Activated naive CD8-positive, alpha-beta T cell (primary cell): ENCODE results near the gene ARL11.
A peak's percentile ranks its signal among the peaks of the same experiment; 100 is the strongest.

ENCODE experiments used
- H3K27ac Mint-ChIP-seq: one replicate; pipeline ENCODE4 v1.8.0; 2021; ENCODE audit warnings: mixed read lengths
- H3K27me3 Mint-ChIP-seq: one replicate; pipeline ENCODE4 v1.8.0; 2021; ENCODE audit warnings: mixed read lengths
- H3K36me3 Mint-ChIP-seq: one replicate; pipeline ENCODE4 v1.8.0; 2021; ENCODE audit warnings: mixed read lengths
- H3K4me1 Mint-ChIP-seq: one replicate; pipeline ENCODE4 v1.8.0; 2021; ENCODE audit warnings: low read depth, mixed read lengths
- H3K4me3 Mint-ChIP-seq: one replicate; pipeline ENCODE4 v1.8.0; 2021; ENCODE audit warnings: mild to moderate bottlenecking, mixed read lengths
- H3K9me3 Mint-ChIP-seq: one replicate; pipeline ENCODE4 v1.8.0; 2021; ENCODE audit warnings: low read depth, mixed read lengths

Gene ARL11

DNA sequence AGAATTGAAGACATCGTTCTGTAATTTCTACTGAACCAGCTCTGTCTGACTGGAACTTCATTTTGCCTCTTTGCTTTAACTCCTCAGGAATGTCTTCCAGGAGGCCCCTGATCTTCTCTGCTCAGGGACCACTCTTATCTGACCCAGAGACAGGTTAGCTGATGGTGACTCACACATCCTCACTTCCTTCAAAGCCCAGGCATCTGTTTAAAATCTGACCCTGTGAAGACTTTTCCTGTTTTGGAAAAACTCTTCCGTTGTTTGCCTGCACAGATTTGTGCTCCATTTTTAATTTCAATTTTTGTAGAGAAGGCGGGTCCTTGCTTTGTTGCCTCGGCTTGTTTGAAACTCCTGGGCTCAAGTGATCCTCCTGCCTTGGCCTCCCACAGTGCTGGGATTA is 1.6 kb downstream of the ARL11 start:
- Mint-ChIP-seq H3K4me3 (no peak overlapping the region), H3K9me3 (no peaks in the 10 kb centered on the region), H3K36me3 (no peaks in the 10 kb centered on the region), H3K27me3 (no peaks in the 10 kb centered on the region), H3K4me1 (peaks cover 17% of the 10 kb centered on the region), H3K27ac (no peak overlapping the region)

GRCh38 chr13:49630580-49630979 is 2.3 kb downstream of the ARL11 start:
- Mint-ChIP-seq H3K4me3 (no peak overlapping the region), H3K27ac (no peak overlapping the region), H3K4me1 (peaks cover 22% of the 10 kb centered on the region), H3K27me3 (no peaks in the 10 kb centered on the region), H3K9me3 (no peaks in the 10 kb centered on the region), H3K36me3 (no peaks in the 10 kb centered on the region)

DNA sequence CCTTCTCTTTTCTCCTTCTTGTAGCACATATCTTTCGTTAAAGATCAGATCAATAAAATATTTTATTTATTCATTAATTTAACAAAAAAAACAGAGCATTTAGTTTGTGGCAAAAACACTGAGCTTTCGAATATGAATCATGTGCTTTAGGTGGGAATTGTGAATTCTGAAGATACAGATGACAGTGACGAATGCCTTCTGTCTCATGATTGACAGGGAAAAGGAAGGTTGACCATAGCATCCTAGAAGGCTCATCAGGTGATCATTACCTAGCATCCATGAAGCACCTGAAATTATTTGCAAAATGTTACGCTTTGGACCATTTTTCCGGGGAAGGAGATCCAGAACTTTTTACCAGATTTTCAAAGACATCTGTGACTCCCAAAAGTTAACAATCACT is 3.8 kb downstream of the ARL11 start:
- Mint-ChIP-seq H3K27me3 (no peaks in the 10 kb centered on the region), H3K4me3 (no peak overlapping the region), H3K9me3 (no peaks in the 10 kb centered on the region), H3K4me1 (peaks cover 26% of the 10 kb centered on the region), H3K36me3 (no peaks in the 10 kb centered on the region), H3K27ac (no peak overlapping the region)

- Mint-ChIP-seq H3K36me3 (no peaks in the 10 kb centered on the region), H3K4me3 (no peak overlapping the region), H3K27ac (no peak overlapping the region), H3K4me1 (peaks cover 18% of the 10 kb centered on the region), H3K9me3 (no peaks in the 10 kb centered on the region), H3K27me3 (no peaks in the 10 kb centered on the region)
Observed at GRCh38 chr13:49633710-49634109, 5.4 kb downstream of the ARL11 start.

- peak overlapping the region; percentile 4 for H3K27ac Mint-ChIP-seq
Observed at GRCh38 chr13:49635599-49636433, 7.5 kb downstream of the ARL11 start.

DNA sequence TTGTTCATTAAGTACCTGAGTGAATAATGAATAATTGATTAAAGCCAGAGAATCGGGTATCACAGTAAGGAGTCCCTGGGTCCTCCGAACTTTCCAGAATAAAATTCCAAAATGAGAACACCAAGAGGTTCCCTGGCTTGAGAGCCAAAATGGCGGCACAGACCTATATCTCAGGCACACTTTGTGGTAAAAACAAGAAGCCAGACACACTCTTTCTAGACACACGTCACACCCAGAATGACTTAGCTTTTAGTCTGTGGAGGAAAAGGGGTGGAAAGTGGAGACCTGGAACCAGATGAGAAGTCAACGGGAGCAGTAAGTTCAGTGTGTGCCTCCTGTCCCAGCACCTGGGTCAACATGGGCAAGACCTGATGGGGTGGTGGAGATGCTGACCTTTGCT is 8.4 kb downstream of the ARL11 start:
- H3K27me3 Mint-ChIP-seq = no peaks in the 10 kb centered on the region
- no peaks in the 10 kb centered on the region for H3K36me3 Mint-ChIP-seq
- no peak overlapping the region for H3K27ac Mint-ChIP-seq
- peak overlapping the region; percentile 30 for H3K4me3 Mint-ChIP-seq
- no peaks in the 10 kb centered on the region for H3K9me3 Mint-ChIP-seq
- peaks cover 12% of the 10 kb centered on the region for H3K4me1 Mint-ChIP-seq

More at GRCh38 chr13:49635599-49636433, 7.5 kb downstream of the ARL11 start:
- H3K27me3 Mint-ChIP-seq = no peaks in the 10 kb centered on the region
- no peaks in the 10 kb centered on the region for H3K36me3 Mint-ChIP-seq
- H3K4me3 Mint-ChIP-seq = peak overlapping the region; percentile 76
- peaks cover 12% of the 10 kb centered on the region for H3K4me1 Mint-ChIP-seq
- H3K9me3 Mint-ChIP-seq = no peaks in the 10 kb centered on the region

DNA sequence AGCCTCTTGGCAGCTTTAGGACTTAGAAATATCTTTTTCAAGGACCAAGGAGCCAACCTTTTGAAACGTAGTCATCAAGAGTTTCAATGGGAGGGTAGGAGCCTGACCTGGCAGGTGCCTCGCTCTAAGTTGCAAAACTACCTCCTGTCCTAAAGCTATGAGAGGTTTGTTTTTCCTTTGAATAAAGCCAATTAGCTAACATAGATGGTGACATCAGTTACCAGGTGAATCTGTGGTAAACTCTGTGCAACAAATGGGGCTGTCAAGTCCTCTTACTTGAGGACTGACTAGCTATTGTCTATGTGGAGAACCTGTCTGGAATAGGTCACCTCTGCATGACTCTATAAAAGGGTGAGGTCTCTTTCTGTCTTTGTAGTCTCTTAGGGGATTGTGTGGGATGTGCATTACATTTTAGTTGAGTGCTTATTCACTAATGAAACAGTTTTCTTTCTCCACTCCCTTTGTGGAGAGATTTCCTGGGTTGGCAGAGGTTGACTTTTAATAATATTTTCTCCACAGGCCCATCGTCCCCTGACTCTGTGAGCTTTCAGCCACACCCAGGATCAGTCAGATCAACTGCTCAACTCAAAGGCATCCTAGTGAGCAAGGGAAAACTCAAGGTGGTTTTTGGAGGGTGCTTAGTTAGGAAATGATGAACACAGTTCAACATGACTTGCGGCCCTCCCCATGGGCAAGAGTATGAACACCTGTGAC is 9.9 kb downstream of the ARL11 start:
- H3K9me3 Mint-ChIP-seq = no peaks in the 10 kb centered on the region
- H3K4me1 Mint-ChIP-seq = peaks cover 14% of the 10 kb centered on the region
- H3K27me3 Mint-ChIP-seq = no peaks in the 10 kb centered on the region
- H3K36me3 Mint-ChIP-seq = no peaks in the 10 kb centered on the region
- no peak overlapping the region for H3K4me3 Mint-ChIP-seq
- H3K27ac Mint-ChIP-seq = no peak overlapping the region

DNA sequence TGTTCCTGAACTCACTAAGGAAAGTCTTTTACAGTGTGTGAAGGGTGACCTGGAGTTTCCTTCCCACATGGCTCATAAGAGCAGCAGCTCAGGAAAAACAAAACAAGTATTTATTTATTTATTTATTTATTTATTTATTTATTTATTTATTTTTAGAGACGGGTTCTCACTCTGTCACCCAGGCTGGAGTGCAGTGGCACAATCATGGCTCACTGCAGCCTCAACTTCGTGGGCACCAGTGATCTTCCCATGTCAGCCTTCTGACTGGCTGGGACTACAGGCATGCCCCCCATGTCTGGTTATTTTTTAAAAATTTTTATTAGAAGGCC is 10.4 kb downstream of the ARL11 start:
- H3K27me3 Mint-ChIP-seq = no peaks in the 10 kb centered on the region
- peaks cover 14% of the 10 kb centered on the region for H3K4me1 Mint-ChIP-seq
- no peaks in the 10 kb centered on the region for H3K9me3 Mint-ChIP-seq
- H3K36me3 Mint-ChIP-seq = no peaks in the 10 kb centered on the region
- H3K4me3 Mint-ChIP-seq = no peak overlapping the region
- H3K27ac Mint-ChIP-seq = no peak overlapping the region

DNA sequence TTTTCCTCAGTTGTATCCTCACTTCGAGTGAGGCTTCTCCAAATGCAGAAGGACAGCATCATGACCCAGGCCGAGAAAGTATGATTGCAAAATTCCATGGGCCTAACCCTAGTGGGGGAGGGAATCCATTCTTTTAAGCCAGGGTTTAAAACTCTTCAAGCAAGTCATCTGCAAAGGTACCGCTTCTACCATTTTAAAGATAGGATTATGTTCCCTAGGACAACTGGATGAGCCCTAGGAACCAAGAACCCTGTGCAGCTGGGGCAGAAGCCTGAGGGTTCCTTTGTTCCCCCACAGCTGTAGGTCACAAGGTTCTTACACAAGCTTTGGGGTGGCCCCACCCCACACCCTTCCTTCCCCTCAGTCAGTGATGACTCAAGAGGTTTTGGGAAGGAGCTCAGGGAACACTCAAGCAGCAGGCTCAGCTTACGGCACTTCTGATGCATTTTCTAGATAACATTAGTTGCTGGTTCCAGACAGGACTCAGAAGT is 13.5 kb downstream of the ARL11 start:
- Mint-ChIP-seq H3K9me3 (no peaks in the 10 kb centered on the region), H3K27me3 (no peaks in the 10 kb centered on the region), H3K4me1 (peaks cover 9% of the 10 kb centered on the region), H3K27ac (no peak overlapping the region), H3K36me3 (no peaks in the 10 kb centered on the region), H3K4me3 (no peak overlapping the region)

DNA sequence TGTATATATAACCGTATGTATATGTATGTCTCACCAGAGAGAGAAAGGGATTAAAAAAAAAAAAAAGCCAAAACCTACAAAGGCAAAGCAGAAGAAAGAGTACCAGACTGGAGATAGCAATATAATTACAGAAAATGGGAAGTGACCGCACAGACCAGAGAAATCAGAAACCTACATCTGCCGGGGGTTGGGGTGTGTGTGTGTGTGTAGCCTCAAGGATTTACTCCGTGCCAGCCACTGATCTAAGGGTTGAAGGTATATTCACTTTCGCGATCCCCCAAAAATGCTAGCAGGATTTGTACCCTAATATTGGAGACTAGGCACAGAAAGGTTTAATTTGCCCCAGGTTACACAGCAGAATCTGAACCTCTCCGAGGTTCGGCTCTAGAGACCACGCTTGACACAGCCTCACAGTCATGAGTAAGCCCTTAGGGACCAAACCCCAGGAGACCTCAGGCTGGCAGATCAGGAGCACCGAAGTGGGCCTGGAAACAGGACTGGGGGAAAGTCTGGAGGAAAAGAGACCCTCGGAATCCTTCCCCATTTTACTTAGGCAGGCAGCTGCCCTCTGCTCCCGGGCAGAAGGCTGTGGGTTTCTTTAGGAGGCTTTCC is 14.8 kb downstream of the ARL11 start:
- Mint-ChIP-seq H3K4me3 (no peak overlapping the region), H3K36me3 (no peaks in the 10 kb centered on the region), H3K27me3 (no peaks in the 10 kb centered on the region), H3K4me1 (peaks cover 9% of the 10 kb centered on the region), H3K9me3 (no peaks in the 10 kb centered on the region), H3K27ac (no peak overlapping the region)

GRCh38 chr13:49645451-49645850 is 17.1 kb downstream of the ARL11 start:
- Mint-ChIP-seq H3K4me1 (peaks cover 9% of the 10 kb centered on the region), H3K27ac (no peak overlapping the region), H3K4me3 (no peak overlapping the region), H3K36me3 (no peaks in the 10 kb centered on the region), H3K27me3 (no peaks in the 10 kb centered on the region), H3K9me3 (no peaks in the 10 kb centered on the region)

DNA sequence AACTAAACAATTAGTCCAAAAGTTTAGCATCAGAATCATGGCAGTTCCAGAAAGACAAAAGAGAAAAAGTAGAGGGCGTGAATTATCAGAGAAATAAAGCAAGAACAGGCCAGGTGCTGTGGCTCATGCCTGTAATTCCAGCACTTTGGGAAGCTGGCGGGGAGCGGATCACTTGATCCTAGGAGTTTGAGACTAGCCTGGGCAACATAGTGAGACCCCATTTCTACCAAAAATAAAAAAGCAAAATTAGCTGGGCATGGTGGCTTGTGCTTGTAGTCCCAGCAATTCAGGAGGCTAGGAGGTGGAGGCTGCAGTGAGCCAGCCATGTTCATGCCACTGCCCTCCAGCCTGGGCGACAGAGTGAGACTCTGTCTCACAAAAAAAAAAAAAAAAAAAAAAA is 18.4 kb downstream of the ARL11 start:
- no peak overlapping the region for H3K27ac Mint-ChIP-seq
- H3K9me3 Mint-ChIP-seq = no peaks in the 10 kb centered on the region
- no peak overlapping the region for H3K4me3 Mint-ChIP-seq
- no peaks in the 10 kb centered on the region for H3K36me3 Mint-ChIP-seq
- no peaks in the 10 kb centered on the region for H3K27me3 Mint-ChIP-seq
- H3K4me1 Mint-ChIP-seq = peaks cover 9% of the 10 kb centered on the region

DNA sequence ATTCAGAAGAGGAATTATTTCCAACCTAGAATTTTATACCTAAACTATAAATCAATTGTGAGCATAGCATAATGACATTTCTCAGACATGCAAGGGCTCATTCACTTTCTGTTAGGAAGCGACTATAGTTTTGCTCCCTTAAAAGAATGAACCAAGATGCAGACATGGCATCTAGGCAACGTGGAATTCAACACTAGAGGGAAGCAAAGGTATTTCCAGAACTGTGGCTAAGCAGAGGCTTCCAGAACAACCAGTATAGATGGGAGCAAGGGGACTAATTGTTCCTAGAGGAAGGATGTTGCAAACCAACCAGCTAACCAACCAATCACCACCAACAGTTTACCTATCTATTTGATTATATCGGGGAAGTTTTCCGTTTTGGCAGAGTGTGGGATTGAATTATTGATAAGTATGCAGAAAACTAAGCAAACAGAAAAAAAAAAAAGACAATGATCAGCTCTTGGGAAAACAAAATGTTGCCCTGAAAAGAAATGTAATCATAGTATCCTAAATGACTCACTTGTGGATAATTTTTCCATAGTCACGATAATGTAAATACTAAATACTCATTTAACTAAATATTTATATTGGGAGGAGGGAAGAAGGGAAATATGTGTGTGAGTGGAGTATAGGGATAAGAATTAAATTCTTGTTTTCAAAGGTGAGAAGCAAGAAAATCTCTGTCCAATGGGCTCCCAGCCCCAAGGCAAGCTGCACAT is 21.1 kb downstream of the ARL11 start:
- H3K4me3 Mint-ChIP-seq = no peak overlapping the region
- no peaks in the 10 kb centered on the region for H3K9me3 Mint-ChIP-seq
- H3K4me1 Mint-ChIP-seq = peaks cover 8% of the 10 kb centered on the region
- H3K36me3 Mint-ChIP-seq = no peaks in the 10 kb centered on the region
- no peak overlapping the region for H3K27ac Mint-ChIP-seq
- no peaks in the 10 kb centered on the region for H3K27me3 Mint-ChIP-seq

- H3K27ac Mint-ChIP-seq = no peak overlapping the region
- H3K4me1 Mint-ChIP-seq = peaks cover 4% of the 10 kb centered on the region
- H3K9me3 Mint-ChIP-seq = no peaks in the 10 kb centered on the region
- H3K4me3 Mint-ChIP-seq = no peak overlapping the region
- H3K36me3 Mint-ChIP-seq = no peaks in the 10 kb centered on the region
- no peaks in the 10 kb centered on the region for H3K27me3 Mint-ChIP-seq
Observed at GRCh38 chr13:49649963-49650312, 21.6 kb downstream of the ARL11 start.
